GM12878 (cell line): ENCODE measurements around the gene PTCD2. TPM values are rescaled to one million over a fixed set of nuclear protein-coding genes. Genes with fewer than 3 reads are reported as not detected.

ENCODE experiments used
- ATAC-seq: fragments of 200-7000 bp; cut with Tn5 transposase; 3 replicates; pipeline ENCODE4 v1.9.1; 2020; ENCODE audit warnings: mild to moderate bottlenecking, moderate library complexity
- BruUV-seq: library from RNA; stranded (reverse); fragments of 400-500 nt; replicated peaks from 2 replicates; lab custom pipeline; 2021; lab: Mats Ljungman, UMichigan
- CTCF ChIA-PET: fragments of 300-600 bp; sonication (Branson Sonifier 250); formaldehyde crosslinking; extraction: SDS; loops from one replicate; lab custom pipeline; 2021; ENCODE audit warnings: inconsistent platforms; lab: Yijun Ruan, JAX
- POLR2A ChIA-PET: fragments of 350-600 bp; formaldehyde crosslinking; extraction: SDS; loops from one replicate; lab custom pipeline; 2021; ENCODE audit warnings: inconsistent platforms; lab: Charles Lee
- RAD21 ChIA-PET: fragments of 300-600 bp; sonication (Branson Sonifier 250); formaldehyde crosslinking; loops from one replicate; lab custom pipeline; 2023; ENCODE audit warnings: antibody characterized with exemption; ENCODE audit not compliant: unreplicated experiment; lab: Charles Lee
- SMC1A ChIA-PET: fragments of 300-600 bp; sonication (Branson Sonifier 250); formaldehyde crosslinking; loops from one replicate; lab custom pipeline; 2023; ENCODE audit not compliant: unreplicated experiment, uncharacterized antibody; lab: Charles Lee
- DNase-seq: peaks from one replicate; pipeline ENCODE4 v3.0.0-alpha.2; 2011; ENCODE audit warnings: low read depth, low spot score
- FAIRE-seq: peaks from 3 replicates; lab custom pipeline; 2011; peaks lifted over from hg19 to GRCh38; lab: Jason Lieb, UNC
- H2AFZ ChIP-seq: 2 replicates; pipeline ENCODE4 v1.6.0; 2011; ENCODE audit warnings: low read depth, low read length, control low read depth; ENCODE audit not compliant: control insufficient read depth
- H3K27ac ChIP-seq: 2 replicates; pipeline ENCODE4 v1.5.1; 2011; ENCODE audit warnings: control low read depth; ENCODE audit not compliant: control insufficient read depth, insufficient read depth
- H3K27me3 ChIP-seq, 2 experiments: replicated peaks in 1 of 2; 2 replicates each; pipeline versions ENCODE4 v1.6.0 to v1.6.1; 2011; ENCODE audit warnings: low read length in 1 of 2; ENCODE audit not compliant: control insufficient read depth in 2 of 2, insufficient read depth in 2 of 2
- H3K36me3 ChIP-seq, 2 experiments: 2 replicates each; pipeline ENCODE4 v1.5.1; 2011; ENCODE audit warnings: low read length in 1 of 2; ENCODE audit not compliant: control insufficient read depth in 2 of 2, insufficient read depth in 2 of 2
- H3K4me1 ChIP-seq: 2 replicates; pipeline ENCODE4 v1.6.1; 2011; ENCODE audit warnings: mild to moderate bottlenecking, low read length, moderate library complexity, mixed read lengths; ENCODE audit not compliant: control insufficient read depth, insufficient read depth
- H3K4me2 ChIP-seq: 2 replicates; pipeline ENCODE4 v1.6.0; 2011; ENCODE audit warnings: control low read depth; ENCODE audit not compliant: control insufficient read depth, insufficient read depth
- H3K4me3 ChIP-seq: fragments of 200-600 bp; sonication (generic); 2 replicates; pipeline ENCODE4 v1.5.1; 2016
- H3K79me2 ChIP-seq: 2 replicates; pipeline ENCODE4 v1.6.0; 2011; ENCODE audit warnings: low read length; ENCODE audit not compliant: control insufficient read depth, insufficient read depth
- H3K9ac ChIP-seq: 2 replicates; pipeline ENCODE4 v1.8.0; 2011; ENCODE audit warnings: low read length, control low read depth, mixed read lengths; ENCODE audit not compliant: control insufficient read depth, insufficient read depth
- H3K9me3 ChIP-seq: replicated peaks from 3 replicates; pipeline ENCODE4 v1.5.1; 2011; ENCODE audit warnings: mild to moderate bottlenecking, low read length; ENCODE audit not compliant: control insufficient read depth, insufficient read depth
- H4K20me1 ChIP-seq: 2 replicates; pipeline ENCODE4 v1.6.0; 2011; ENCODE audit not compliant: control insufficient read depth, insufficient read depth
- BCL3 ChIP-seq: IDR thresholded peaks from 2 replicates; pipeline ENCODE4 v1.6.1; 2011; ENCODE audit warnings: borderline replicate concordance, low read depth, mild to moderate bottlenecking, moderate library complexity, low read length; ENCODE audit not compliant: insufficient read depth, poor library complexity, severe bottlenecking
- BRCA1 ChIP-seq: IDR thresholded peaks from 2 replicates; pipeline ENCODE4 v1.6.1; 2011; ENCODE audit warnings: low read depth, low read length, improper control_type of control experiment
- FOXM1 ChIP-seq: IDR thresholded peaks from 2 replicates; pipeline ENCODE4 v1.6.1; 2012; ENCODE audit warnings: low read depth, mild to moderate bottlenecking, inconsistent platforms, low read length, moderate library complexity
- MAX ChIP-seq: IDR thresholded peaks from 2 replicates; pipeline ENCODE4 v1.6.1; 2012; ENCODE audit warnings: low read depth, low read length, improper control_type of control experiment
- NFYB ChIP-seq: IDR thresholded peaks from 2 replicates; pipeline ENCODE4 v1.6.1; 2011; ENCODE audit warnings: low read depth, mild to moderate bottlenecking, low read length, improper control_type of control experiment, moderate library complexity; ENCODE audit not compliant: insufficient read depth
- NR2C2 ChIP-seq: IDR thresholded peaks from 2 replicates; pipeline ENCODE4 v1.6.1; 2011; ENCODE audit warnings: borderline replicate concordance, low read depth; ENCODE audit not compliant: control insufficient read depth, insufficient read length
- PAX8 ChIP-seq: fragments of 450-650 bp; IDR thresholded peaks from 2 replicates; pipeline ENCODE4 v1.6.1; 2017; ENCODE audit warnings: mild to moderate bottlenecking, moderate library complexity
- REST ChIP-seq: IDR thresholded peaks from 2 replicates; pipeline ENCODE4 v1.6.1; 2012; ENCODE audit warnings: mild to moderate bottlenecking, low read depth, low read length
- SUZ12 ChIP-seq: fragments of 200-600 bp; sonication (generic); IDR thresholded peaks from one replicate; pipeline ENCODE4 v1.6.1; 2018; ENCODE audit warnings: antibody characterized with exemption, mild to moderate bottlenecking; ENCODE audit not compliant: unreplicated experiment
- TCF3 ChIP-seq: IDR thresholded peaks from 2 replicates; pipeline ENCODE4 v1.6.1; 2012; ENCODE audit warnings: low read depth, mild to moderate bottlenecking, low read length, borderline replicate concordance; ENCODE audit not compliant: insufficient read depth
- ZBTB4 ChIP-seq: fragments of 450-650 bp; formaldehyde crosslinking; IDR thresholded peaks from 2 replicates; pipeline ENCODE4 v1.4.0; 2022; ENCODE audit warnings: mild to moderate bottlenecking, moderate library complexity
- WGBS: methylation state at CpG from one replicate; pipeline ENCODE4 v1.1.6; 2016; ENCODE audit warnings: low lambda C conversion rate; ENCODE audit not compliant: insufficient replicate concordance, insufficient coverage; ENCODE audit errors: missing lambda C conversion rate; 5-methylcytosine and 5-hydroxymethylcytosine counted together
- in situ Hi-C: fragments of 300-500 bp; cut with MboI; formaldehyde crosslinking; loops from 9 replicates; pipeline ENCODE4 v1.14.3; 2018; ENCODE audit warnings: mixed read lengths
- intact Hi-C: fragments of 100-400 bp; cut with micrococcal nuclease; formaldehyde crosslinking; loops from one replicate; pipeline ENCODE4 v1.14.2; 2022; ENCODE audit not compliant: unreplicated experiment
- polyA plus RNA-seq, 11 experiments: library from polyadenylated mRNA; depleted of rRNA in 4 of 11; unstranded in 6 of 11; stranded (reverse) in 5 of 11; fragments of >200 nt; fragmentation: Nextera tagmentation in 4 of 11; fragmentation: Illumina TruSeq in 1 of 11; extraction: Ambion mirVana in 4 of 11; extraction: Trizol in 1 of 11; gene quantifications; 1 replicate in 1 of 11; 2 replicates in 10 of 11; pipeline versions ENCODE4 v1.2.1 to v1.2.3, GENCODE V29; 2011 to 2016; ENCODE audit warnings: inconsistent platforms in 2 of 11, missing spikeins in 2 of 11, low read depth in 1 of 11
- total RNA-seq, 4 experiments: library from RNA; depleted of rRNA in 3 of 4; stranded (reverse); fragments of >200 nt in 3 of 4; fragmentation: Illumina TruSeq in 1 of 4; extraction: Trizol in 1 of 4; gene quantifications; 2 replicates each; pipeline versions ENCODE4 v1.2.1 to v1.2.3, GENCODE V29; 2013 to 2021

PTCD2 gene
- total and polyA plus RNA-seq, 10 of the 15 experiments (the other 5 are each of a cell fraction or from before 2014, with no cell fraction given): 8.7 to 15.0 (median 11.9) TPM

- Histone ChIP-seq H3K4me3 (no peak overlapping the region), H3K9ac (no peak overlapping the region), H3K36me3 (peaks cover 0 to 11% of the 10 kb centered on the region in 2 experiments), H4K20me1 (no peaks in the 10 kb centered on the region), H3K79me2 (no peaks in the 10 kb centered on the region), H2AFZ (no peak overlapping the region), H3K4me2 (no peak overlapping the region), H3K4me1 (peaks cover 14% of the 10 kb centered on the region), H3K27ac (no peak overlapping the region), H3K27me3 (no peaks in the 10 kb centered on the region), H3K9me3 (no peaks in the 10 kb centered on the region)
- TF ChIP-seq TCF3 (no peak), FOXM1 (no peak), SUZ12 (no peak), PAX8 (no peak), BCL3 (no peak), REST (no peak), NR2C2 (no peak), MAX (no peak), BRCA1 (no peak), ZBTB4 (CRISPR knock-in tag) (no peak), NFYB (no peak)
- ChIA-PET RAD21 (interaction anchor here (0.5 kb wide), 1 partner anchor 413 kb away, joined by 3 read pairs; no protein-coding TSS in a partner anchor), SMC1A (no interaction called here), CTCF (interaction anchor here (0.7 kb wide), 1 partner anchor 139 kb away, joined by 4 read pairs; no protein-coding TSS in a partner anchor), POLR2A (interaction anchor here (0.6 kb wide), 1 partner anchor 185 kb away, joined by 3 read pairs; no protein-coding TSS in a partner anchor)
- FAIRE-seq (no peak), DNase-seq (no peak), ATAC-seq (no peak)
- in situ Hi-C loops: no loop called here
- 100% methylated on average over 2 of the region's 2 CpGs for WGBS
- intact Hi-C loops: no loop called here
- BruUV-seq: no TSS peak
These were observed 26.2 kb downstream of the PTCD2 start for GRCh38 chr5:72346398-72346797.
